Fibroblast of lung (primary cell): ENCODE measurements around the gene MAP7. TPM values are rescaled to one million over a fixed set of nuclear protein-coding genes. Genes with fewer than 3 reads are reported as not detected.

Experiments used
- DNase-seq, 2 donors: peaks; one replicate each; pipeline versions ENCODE4 v3.0.0 to v3.0.0-alpha.2; 2010; ENCODE audit warnings: low read depth in 2 of 2
- H2AFZ ChIP-seq: 2 replicates; pipeline ENCODE4 v1.5.1; 2012; ENCODE audit warnings: low read length, control low read depth, inconsistent platforms
- H3K27ac ChIP-seq: 2 replicates; pipeline ENCODE4 v1.5.1; 2011; ENCODE audit warnings: low read length, control low read depth; ENCODE audit not compliant: insufficient read depth
- H3K27me3 ChIP-seq: 2 replicates; pipeline ENCODE4 v1.5.1; 2011; ENCODE audit warnings: mild to moderate bottlenecking, low read length; ENCODE audit not compliant: control insufficient read depth, insufficient read depth
- H3K36me3 ChIP-seq: 2 replicates; pipeline ENCODE4 v1.5.1; 2011; ENCODE audit warnings: low read length; ENCODE audit not compliant: control insufficient read depth, insufficient read depth
- H3K4me1 ChIP-seq: 2 replicates; pipeline ENCODE4 v1.5.1; 2011; ENCODE audit warnings: low read length; ENCODE audit not compliant: control insufficient read depth, insufficient read depth; ENCODE audit errors: extremely low read depth
- H3K4me2 ChIP-seq: 2 replicates; pipeline ENCODE4 v1.5.1; 2011; ENCODE audit warnings: low read length, control low read depth; ENCODE audit not compliant: insufficient read depth; ENCODE audit errors: extremely low read depth
- H3K4me3 ChIP-seq, 4 experiments: fragments of 200-600 bp in 1 of 4; sonication (generic) in 1 of 4; replicated peaks in 1 of 4; 2 replicates each; pipeline ENCODE4 v1.5.1; 2011 to 2016; ENCODE audit warnings: low read length in 4 of 4, low read depth in 3 of 4, mild to moderate bottlenecking in 3 of 4, control low read depth in 2 of 4, inconsistent platforms in 1 of 4, mixed read lengths in 1 of 4; ENCODE audit not compliant: insufficient read depth in 1 of 4; ENCODE audit errors: control extremely low read depth in 1 of 4
- H3K79me2 ChIP-seq: 2 replicates; pipeline ENCODE4 v1.5.1; 2012; ENCODE audit warnings: mild to moderate bottlenecking, low read length, inconsistent platforms; ENCODE audit not compliant: control insufficient read depth, insufficient read depth
- H3K9ac ChIP-seq: 2 replicates; pipeline ENCODE4 v1.5.1; 2011; ENCODE audit warnings: mild to moderate bottlenecking, low read length, control low read depth; ENCODE audit not compliant: insufficient read depth
- H3K9me3 ChIP-seq: 2 replicates; pipeline ENCODE4 v1.5.1; 2012; ENCODE audit warnings: low read depth, low read length; ENCODE audit not compliant: control insufficient read depth, insufficient read depth
- H4K20me1 ChIP-seq: 2 replicates; pipeline ENCODE4 v1.5.1; 2011; ENCODE audit warnings: low read length; ENCODE audit not compliant: control insufficient read depth, insufficient read depth; ENCODE audit errors: extremely low read depth
- EZH2 ChIP-seq: IDR thresholded peaks from 2 replicates; pipeline ENCODE4 v1.5.1; 2012; ENCODE audit warnings: low read length, control low read depth, mild to moderate bottlenecking; ENCODE audit errors: missing control alignments
- polyA plus RNA-seq, 2 donors: library from polyadenylated mRNA; depleted of rRNA in 1 of 2; stranded (reverse) in 1 of 2; unstranded in 1 of 2; fragments of >200 nt; gene quantifications; 2 replicates each; pipeline ENCODE4 v1.2.1, GENCODE V29; 2011 to 2012; ENCODE audit warnings: missing spikeins in 1 of 2
- total RNA-seq: library from RNA; depleted of rRNA; stranded (reverse); fragments of >200 nt; gene quantifications from 2 replicates; pipeline ENCODE4 v1.2.1, GENCODE V29; 2014
- TF ChIP-seq, protein P1 (sequence below), 2 donors: IDR thresholded peaks in 1 of 2; conservative IDR thresholded peaks in 1 of 2; 1 replicate in 1 of 2; 2 replicates in 1 of 2; pipeline ENCODE4 v1.5.1; 2011 to 2012; ENCODE audit warnings: low read length in 2 of 2, control low read depth in 1 of 2, inconsistent platforms in 1 of 2, low read depth in 1 of 2, mild to moderate bottlenecking in 1 of 2

Gene MAP7
- total and polyA plus RNA-seq, 2 donors (not counting 1 experiment from before 2014, with no cell fraction given), result 0.40 to 1.5 TPM

DNA sequence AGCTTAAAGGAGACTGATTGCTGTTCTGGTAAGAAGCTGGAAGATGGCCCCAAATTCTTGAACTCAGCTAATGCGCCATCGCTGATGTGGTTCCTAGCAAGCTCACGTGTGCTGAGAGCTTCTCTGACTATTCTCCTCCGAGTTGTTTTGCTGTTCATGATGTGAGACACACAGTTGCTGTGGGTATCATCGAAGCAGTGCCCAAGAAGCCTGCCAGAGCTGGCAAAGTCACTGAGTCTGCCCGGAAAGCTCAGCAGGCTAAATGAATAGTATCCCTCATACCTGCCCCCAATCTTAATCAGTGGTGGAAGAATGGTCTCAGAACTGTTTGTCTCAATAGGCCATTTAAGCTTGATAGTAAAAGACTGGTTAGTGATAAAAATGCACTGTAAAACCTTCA lies 232.3 kb downstream of the MAP7 start:
- Histone ChIP-seq H3K27me3 (no peaks in the 10 kb centered on the region), H3K79me2 (no peaks in the 10 kb centered on the region), H2AFZ (peak overlapping the region; percentile 22), H3K27ac (no peak overlapping the region), H3K4me1 (no peaks in the 10 kb centered on the region), H3K9ac (no peak overlapping the region), H4K20me1 (no peaks in the 10 kb centered on the region), H3K4me2 (no peak overlapping the region), H3K36me3 (no peaks in the 10 kb centered on the region), H3K4me3 (no peak overlapping the region), H3K9me3 (no peaks in the 10 kb centered on the region)
- TF ChIP-seq, protein P1, sequence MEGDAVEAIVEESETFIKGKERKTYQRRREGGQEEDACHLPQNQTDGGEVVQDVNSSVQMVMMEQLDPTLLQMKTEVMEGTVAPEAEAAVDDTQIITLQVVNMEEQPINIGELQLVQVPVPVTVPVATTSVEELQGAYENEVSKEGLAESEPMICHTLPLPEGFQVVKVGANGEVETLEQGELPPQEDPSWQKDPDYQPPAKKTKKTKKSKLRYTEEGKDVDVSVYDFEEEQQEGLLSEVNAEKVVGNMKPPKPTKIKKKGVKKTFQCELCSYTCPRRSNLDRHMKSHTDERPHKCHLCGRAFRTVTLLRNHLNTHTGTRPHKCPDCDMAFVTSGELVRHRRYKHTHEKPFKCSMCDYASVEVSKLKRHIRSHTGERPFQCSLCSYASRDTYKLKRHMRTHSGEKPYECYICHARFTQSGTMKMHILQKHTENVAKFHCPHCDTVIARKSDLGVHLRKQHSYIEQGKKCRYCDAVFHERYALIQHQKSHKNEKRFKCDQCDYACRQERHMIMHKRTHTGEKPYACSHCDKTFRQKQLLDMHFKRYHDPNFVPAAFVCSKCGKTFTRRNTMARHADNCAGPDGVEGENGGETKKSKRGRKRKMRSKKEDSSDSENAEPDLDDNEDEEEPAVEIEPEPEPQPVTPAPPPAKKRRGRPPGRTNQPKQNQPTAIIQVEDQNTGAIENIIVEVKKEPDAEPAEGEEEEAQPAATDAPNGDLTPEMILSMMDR (conservative IDR thresholded peaks at IDR 0.05 in 1 of 2, IDR thresholded peaks at IDR 0.05 in 1 of 2; ENCODE audit: low read depth in 1 of 2, low read length in 2 of 2), result no peak
- no peak for TF ChIP-seq EZH2
- DNase-seq, result no peak

DNA sequence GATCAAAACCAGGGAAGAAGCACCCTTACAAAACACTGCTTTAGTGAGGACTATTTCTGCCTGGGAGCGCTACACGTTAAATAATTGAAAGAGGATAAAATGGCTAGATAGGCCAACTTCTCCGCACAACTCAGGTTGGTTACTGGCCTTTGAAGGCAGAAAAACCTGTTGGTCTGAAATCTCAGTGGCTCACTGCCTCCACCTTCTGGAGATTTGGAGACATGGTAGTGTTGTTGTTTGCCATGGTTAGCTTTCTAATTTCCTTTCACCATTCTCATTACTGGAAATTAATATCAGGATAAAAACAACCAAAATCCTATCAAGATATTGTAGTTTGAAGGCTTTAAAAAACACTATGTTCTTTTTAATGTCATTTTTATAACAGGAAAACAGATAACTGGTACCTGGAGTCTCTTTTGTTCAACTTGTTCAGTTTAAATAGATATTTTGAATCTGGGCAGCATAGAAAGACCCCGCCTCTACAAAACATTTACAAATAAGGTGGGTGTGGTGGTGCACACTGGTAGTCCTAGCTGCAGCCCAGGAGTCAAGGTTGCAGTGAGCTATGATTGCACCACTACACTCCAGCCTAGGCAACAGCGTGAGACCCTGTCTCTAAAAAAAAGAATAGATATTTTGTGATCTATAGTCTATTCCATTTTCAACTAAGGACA lies 233.1 kb downstream of the MAP7 start:
- TF ChIP-seq, protein P1 (conservative IDR thresholded peaks at IDR 0.05 in 1 of 2, IDR thresholded peaks at IDR 0.05 in 1 of 2; ENCODE audit: low read depth in 1 of 2, low read length in 2 of 2), result peak; percentile 88 to 92
- TF ChIP-seq EZH2, result no peak
- Histone ChIP-seq H3K4me3 (no peak overlapping the region), H3K4me1 (no peaks in the 10 kb centered on the region), H3K27ac (no peak overlapping the region), H3K36me3 (no peaks in the 10 kb centered on the region), H3K4me2 (no peak overlapping the region), H3K9ac (no peak overlapping the region), H2AFZ (no peak overlapping the region), H3K27me3 (no peaks in the 10 kb centered on the region), H3K9me3 (no peaks in the 10 kb centered on the region), H4K20me1 (no peaks in the 10 kb centered on the region), H3K79me2 (no peaks in the 10 kb centered on the region)
- DNase-seq, result peak; percentile 49 to 80

DNA sequence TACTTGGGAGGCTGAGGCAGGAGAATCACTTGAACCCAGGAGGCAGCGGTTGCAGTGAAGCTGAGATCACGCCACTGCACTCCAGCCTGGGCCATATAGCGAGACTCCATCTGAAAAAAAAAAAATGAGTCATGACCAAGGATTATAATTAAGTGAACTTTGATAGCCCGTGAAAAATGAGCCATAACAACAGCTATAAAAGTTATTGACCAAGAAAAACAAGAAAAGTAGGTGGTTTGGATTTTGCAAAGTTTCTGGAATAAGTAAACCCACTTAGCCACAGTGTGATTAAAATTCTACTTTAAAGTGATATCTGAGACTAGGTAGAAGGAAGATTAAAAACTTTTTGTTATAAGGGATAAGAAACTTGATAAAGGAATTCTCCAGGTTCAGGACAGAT lies 234.6 kb downstream of the MAP7 start:
- H3K4me1 ChIP-seq, result no peaks in the 10 kb centered on the region
- no peak for DNase-seq

More for the DNA sequence above, 234.6 kb downstream of the MAP7 start:
- no peak overlapping the region for H3K4me3 ChIP-seq
- no peak overlapping the region for H3K27ac ChIP-seq
- no peaks in the 10 kb centered on the region for H4K20me1 ChIP-seq
- TF ChIP-seq, protein P1 (conservative IDR thresholded peaks at IDR 0.05 in 1 of 2, IDR thresholded peaks at IDR 0.05 in 1 of 2; ENCODE audit: low read depth in 1 of 2, low read length in 2 of 2), result no peak
- no peak for TF ChIP-seq EZH2
- H3K9me3 ChIP-seq, result no peaks in the 10 kb centered on the region
- no peaks in the 10 kb centered on the region for H3K79me2 ChIP-seq
- no peak overlapping the region for H2AFZ ChIP-seq
- no peak overlapping the region for H3K4me2 ChIP-seq
- H3K9ac ChIP-seq, result no peak overlapping the region
- no peaks in the 10 kb centered on the region for H3K27me3 ChIP-seq
- H3K36me3 ChIP-seq, result no peaks in the 10 kb centered on the region
